ENCODE data around the gene PDGFB.
A peak's percentile ranks its signal among the peaks of the same experiment; 100 is the strongest.

The PDGFB gene

DNA sequence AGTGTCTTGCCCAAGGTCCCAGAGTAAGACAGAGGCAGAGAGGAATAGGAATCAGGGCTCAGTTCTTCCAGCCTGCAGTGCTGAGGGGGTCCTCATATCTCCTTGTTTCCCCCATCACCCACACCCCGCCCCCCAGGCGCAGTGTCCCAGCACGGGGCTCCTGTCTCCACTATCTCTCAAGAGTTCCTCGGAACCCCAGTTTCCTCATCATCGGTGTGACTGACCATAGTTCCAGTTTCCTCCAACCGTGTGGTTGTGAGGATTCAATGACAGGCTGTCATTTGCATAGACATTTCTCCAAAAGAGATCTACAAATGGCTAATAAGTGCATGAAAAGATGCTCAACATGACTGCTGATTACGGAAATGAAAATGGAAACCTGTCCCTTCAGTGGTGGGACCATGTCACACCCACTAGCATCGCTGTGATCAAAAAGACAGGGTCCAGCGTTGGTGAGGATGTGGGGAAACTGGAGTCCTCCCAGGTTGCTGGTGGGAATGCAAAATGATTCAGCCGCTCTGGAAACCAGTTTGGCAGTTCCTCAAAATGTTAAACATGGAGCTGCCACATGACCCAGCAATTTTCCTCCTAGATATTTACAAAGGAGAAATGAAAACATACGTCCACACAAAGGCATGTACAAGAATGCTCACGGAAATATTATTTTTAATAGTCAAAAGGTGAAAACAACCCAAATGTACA, 31.8 kb upstream of the PDGFB start:
- DNase-seq = no peak

DNA sequence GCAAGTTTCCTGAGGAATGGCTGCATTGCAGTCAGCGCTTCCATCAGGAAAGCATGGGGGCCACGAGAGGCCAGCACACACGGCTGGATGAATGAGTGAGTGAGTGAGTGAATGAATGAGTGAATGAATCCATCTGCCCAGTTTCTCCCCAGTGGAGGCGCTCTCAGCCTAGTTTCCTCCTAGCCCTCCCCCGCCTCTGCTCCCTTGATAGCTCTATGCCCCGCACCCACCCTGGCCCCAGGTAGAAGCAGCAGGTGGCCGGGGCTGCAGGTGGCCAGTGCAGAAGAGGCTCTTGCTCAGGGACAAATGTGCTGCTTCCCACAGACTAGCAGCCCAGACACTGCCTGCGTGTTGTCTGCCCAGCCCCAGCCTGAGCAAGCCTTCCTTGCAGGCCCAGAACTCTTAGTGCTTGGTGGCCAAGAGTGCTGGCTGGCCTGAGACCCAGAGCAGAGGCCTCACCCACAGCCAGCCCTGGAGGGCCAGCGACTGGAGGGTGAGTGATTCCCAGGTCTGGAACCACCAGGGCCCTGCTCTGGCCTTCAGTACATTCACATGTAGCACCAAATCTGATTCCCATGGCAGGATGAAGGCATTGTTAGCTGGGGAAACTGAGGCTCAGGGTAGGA, 31.1 kb upstream of the PDGFB start:
- no peak for DNase-seq

DNA sequence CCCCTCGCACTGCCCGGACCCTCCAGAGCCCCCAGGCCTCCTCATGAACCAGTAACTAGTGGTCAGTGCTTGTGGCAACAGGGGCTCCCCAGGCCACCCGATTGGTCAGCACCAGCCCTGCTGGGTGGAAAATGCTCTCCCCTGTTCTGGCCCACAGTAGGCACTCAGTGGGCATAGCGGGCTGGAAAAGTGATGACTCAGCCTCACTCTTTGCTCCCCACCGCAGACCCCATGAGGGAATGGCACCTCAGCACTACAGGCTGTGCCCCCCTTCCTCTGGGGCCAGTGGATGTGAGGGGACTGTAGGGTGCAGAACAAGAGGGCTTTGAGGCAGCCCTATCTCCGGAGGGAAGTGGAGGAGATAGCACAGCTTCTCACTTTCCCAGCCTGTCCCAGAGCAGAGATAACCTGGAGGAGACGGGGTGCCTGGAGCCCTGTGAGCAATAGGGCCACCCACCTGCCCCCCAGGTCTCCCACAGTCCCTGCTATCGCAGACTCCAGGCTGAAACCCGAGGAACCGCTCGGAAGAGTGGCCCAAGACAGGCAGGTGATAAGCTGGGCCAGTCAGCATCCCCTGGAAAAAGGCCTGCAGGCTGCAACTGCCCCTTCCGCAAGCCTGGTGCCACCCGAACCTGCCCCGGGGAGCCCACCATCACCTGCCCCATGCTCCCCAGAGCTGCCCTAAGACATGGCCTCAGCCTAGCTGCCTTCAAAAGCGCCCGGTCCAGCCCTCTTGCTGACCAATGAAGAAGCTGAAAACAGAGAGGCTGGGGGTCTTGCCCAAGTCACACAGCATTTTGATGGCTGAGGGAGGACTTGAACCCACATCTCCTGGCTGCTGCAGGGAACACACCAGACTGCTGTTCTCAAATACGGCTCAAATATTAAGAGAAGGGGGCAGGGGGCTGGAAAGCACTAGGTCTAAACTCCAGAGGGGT, 29.4 kb upstream of the PDGFB start:
- no peak for DNase-seq

DNA sequence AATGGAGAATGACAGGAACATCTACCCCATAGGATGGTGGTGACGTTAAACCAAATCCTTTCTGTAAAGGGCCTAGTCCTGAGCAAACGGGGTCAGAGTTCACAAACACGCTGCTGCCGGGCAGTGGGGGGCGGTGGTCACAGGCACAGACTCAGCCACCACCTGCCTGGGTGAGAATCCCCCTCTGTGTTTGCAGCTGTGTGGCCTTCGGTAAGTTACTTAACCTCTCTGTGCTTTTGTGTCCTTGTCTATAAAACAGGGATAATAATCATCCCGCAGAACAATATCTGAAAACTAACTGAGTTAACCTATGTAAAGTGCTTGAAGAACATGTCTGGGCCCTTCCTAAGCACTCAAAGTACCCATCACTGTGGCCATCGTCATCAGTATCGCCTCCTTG, 26.0 kb upstream of the PDGFB start:
- no peak for DNase-seq

DNA sequence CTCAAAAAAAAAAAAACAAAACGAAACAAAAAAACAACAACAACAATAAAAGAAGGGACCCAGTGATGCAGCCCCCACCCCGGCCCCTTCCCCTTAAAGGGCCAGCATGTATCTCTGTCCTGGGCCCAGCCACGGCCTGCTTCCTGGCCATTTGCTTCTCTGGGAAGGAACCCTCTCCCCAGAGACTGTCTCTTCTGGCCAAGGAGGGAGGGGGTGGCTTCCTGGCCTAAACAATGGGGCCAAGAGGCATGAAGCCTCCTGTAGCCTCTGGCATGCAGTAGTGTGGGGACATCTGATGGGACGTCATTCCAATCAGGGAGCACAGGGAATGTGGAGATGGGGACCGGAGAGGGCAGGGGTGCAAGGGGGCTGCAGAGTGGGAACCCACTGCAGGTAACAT, 25.5 kb upstream of the PDGFB start:
- DNase-seq = no peak

DNA sequence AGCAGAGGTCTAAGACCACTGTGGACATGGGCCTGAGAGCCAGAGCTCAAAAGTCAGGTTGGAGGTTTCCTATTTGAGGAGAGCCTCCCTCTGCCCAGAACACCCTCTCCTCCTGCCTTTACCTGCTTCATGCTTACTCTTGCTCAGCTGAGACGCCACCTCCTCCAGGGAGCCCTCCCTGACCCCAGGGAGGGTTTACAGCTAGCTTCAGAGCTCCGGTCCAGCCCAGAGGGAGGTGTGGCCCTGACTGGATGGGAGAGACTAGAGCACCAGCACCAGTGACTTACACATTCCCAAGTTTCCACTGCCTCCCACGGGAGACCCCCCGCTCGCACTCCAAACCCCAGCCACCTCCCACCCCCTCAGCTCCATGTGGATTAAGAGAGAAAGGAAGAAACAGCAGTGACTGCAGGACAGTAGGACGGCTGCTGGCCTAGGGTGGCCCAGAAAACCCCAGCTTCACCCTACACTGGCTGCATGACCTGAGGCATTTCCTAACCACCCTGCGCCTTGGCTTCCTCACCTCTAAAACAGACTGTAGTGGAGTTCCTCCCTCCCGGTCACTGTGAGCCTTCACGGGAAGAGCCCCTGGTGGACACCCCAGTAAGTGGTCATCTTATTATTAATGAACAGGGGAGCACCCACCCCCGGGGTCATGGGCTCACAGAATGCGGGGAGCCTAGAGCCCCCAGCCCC, 24.5 kb upstream of the PDGFB start:
- no peak for DNase-seq

DNA sequence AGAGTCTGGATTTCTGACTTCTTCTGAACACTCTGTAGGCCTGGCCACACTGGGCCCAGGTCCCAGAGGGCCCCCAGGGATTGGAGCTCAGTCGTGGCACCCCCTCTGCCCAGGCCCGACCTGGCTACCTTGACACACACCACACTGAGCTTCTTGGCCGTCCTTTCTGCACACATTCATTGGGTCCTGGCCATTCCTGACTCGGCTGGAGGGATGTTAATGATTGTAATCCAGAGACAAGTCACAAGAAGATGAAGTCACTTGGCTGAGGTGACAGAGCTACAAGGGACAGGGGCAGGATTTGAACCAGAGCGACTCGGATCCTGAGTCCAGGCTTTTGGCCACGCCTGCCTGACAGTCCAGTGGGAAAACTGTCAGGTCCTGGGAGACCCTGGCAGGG, 23.9 kb upstream of the PDGFB start:
- no peak for DNase-seq

DNA sequence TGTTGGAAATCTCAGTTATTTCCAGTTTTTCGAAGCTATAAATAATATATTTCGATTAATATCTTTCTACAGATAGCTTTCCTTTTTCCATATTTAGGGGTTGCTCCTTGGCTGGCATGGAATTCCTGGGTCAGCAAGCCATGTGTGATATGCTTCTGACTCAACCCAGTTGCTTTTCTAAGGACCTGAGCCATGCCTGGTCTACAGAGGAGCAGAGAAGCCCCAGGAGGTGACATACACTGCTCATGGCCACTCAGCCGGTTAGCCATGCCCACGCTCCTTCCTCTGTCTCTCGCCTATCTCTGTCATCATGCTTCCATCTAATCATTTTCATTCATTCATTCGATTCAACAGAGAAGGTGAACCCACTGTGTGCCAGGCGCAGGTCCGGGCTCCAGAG, 23.2 kb upstream of the PDGFB start:
- DNase-seq = no peak

DNA sequence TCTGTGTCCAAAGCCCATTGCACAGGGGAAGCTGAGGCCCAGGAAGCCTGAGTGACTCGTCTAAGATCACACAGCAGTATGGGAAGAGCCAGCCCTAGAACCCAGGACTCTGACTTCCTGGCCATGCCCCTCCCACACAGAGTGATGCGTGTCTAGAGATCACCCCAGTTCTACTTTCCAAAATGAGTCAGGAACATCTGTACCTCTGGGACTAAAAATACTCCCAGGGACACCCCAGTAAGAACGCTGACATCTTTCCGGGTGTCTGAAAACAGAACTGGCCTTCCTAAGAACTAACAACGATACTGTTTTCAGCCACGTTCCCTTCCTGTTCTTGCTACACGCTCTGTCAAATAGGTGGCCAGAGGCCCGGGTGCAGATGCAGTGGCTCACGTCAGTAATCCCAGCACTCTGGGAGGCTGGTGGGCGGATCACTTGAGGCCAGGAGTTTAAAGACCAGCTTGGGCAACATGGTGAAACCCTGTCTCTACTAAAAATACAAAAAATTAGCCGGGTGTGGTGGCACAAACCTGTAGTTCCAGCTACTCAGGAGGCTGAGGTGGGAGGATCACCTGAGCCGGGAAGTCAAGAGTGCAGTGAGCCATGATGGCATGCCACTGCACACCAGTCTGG, 21.7 kb upstream of the PDGFB start:
- DNase-seq = no peak

DNA sequence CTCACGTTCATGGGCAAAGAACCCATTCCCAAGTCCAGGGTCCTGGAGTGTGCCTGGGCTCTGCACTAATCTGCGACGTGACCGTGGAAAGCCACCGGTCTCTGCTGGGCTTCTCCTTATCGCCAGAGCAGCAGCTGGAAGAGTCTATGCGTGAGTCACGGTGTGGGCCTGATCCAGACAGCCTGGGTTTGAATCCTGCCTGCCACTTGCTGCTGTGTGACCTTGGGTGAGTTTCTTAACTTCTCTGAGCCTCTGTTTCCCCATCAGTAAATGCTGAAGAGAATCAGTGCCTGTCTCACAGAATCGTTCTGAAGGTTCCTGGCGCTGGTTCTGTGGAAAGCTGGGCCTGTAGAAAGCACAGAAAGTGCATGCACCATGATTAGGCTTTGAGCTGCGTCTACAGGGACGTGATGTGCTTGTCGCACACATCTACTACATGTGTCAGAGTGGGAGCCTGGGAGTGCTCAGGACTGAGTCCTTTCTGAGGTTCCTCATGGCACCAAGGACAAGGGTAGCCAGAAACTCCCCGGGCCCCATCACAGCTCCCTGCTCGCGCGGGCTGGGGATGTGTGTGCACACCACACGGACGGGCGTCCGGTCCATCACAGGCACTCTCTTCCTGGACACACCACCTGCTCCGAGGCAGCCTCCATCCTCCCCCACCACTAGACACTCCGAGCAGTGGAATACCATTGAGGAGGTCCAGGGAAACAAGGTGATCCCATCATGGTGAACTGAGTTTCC, 20.5 kb upstream of the PDGFB start:
- no peak for DNase-seq

DNA sequence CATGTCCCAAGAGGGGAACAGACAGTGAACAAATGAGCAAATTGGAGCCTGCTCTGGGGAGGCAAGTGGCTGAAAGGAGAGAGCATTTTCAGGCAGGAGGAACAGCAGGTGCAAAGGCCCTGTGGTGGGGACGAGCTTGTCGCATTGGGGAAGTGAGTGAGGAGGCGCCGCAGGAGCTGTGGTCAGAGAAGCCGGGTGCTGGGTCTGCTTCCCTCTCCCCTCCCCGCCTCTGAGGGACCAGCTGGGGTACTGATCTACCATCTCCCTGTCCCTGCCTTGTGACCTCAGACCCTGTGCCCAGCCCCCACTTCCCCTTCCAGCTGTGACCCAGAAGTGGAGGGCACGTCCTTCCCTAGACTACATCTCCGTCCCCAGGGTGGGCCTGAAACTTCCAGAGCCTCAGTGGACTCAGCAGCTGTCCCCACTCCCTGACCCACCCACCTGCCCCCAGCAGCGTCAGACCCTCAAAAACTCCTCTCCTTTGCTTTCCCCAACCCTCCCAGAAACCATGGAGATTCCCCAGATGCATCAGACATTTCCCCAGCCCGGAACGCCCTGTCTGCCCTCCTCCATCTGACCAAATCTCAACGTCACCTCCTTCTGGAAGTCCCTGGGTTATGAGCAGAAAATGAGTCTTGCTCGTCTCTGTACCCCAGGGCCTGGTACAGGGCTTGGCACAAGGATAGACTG, 19.7 kb upstream of the PDGFB start:
- DNase-seq = no peak

DNA sequence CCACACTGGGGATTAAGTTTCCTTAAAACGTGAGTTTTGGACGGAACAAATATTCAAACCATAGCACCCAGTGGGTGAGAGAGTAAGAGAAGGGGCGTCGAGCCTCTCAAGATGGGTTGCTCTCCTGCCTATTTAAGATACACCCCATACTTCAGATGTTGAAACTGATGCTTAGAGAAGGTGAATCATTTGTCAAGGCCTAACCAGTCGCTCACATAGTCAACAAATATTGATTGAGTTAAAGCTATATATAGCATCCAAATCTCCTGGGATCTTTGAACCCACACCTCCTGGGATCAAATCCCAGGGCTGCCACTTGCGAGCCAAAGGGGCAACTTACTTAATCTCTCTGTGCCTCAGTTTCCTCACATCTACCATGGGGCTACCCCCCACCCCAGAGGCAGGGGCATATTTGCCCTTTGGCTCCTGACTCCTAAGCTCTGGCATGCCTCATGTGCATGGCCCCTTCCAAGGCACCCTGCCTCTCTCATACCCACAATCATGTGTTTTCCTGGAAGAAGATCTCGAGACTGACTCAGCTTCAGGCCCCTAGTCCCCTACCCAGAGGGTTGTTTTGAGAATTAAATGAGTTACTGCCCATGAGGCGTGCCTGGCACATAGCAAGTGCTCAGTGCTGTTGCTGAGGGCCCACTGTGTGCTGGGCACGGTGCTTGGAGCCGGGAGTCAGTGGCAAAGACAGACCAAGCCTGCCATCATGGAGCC, 19.0 kb upstream of the PDGFB start:
- no peak for DNase-seq

DNA sequence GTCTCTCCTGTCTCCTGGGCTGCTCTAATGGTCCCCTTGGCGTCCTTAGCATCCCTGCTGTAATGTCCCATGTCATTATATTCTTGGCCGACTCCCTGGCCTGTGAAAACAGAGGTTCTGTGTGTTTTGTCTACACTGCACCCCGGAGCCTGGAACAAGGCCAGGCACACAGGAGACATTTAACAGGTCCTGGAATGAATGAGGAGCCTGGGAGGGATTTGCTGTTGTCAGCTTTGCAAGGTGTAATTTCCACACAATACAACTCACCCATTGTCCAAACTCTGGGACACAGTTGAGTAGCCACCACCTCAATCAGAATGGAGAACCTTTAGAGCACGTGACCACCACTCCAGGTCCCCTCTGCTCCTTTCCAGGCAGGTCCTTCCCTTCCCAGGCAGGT, 14.9 kb upstream of the PDGFB start:
- no peak for DNase-seq

DNA sequence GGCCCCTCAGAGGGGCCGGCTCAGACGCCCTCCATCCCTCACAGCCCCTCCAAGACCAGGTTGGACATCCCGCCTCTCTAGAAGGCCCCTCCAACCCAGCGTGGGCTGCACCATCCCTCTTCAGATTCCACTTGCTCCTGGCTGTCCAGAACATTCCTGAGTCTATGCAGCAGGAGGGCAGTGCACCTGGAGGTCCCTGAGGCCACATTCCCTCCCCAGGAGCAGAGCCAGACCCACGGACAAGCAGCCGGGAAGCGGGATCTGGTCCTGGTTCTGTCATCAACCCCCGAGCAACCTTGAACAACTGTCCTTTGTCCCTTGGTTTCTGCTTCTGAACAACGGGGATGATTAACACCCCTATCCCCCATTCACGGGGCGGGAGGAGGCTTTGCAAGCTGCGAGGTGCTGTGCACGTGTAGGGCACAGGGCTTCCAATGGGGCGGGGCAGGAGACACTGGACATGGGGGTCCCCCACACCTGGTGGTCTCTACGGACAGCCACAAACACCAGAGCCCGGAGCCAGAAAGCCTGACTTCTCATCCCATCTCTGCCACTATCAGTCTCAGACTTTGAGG, 13.2 kb upstream of the PDGFB start:
- no peak for DNase-seq

DNA sequence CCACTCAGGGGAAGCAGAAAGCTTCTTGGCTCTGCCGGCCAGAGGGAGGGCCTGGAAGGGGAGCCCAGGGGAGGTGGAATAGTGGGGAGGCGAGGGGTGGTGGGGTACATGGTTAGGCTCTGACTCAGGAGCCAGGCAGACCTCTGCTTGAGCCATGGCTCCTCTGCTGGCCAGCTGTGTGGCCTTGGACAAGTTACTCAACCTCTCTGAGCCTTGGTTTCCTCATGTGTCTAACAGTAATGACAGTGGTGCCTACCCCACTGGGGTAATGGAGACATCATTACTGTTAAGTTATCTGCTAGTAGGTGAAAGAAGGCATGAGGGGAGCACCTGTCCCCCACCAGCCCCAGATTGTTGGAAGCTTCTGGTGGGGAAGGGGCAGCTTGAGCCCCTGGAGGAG, 12.2 kb upstream of the PDGFB start:
- no peak for DNase-seq

DNA sequence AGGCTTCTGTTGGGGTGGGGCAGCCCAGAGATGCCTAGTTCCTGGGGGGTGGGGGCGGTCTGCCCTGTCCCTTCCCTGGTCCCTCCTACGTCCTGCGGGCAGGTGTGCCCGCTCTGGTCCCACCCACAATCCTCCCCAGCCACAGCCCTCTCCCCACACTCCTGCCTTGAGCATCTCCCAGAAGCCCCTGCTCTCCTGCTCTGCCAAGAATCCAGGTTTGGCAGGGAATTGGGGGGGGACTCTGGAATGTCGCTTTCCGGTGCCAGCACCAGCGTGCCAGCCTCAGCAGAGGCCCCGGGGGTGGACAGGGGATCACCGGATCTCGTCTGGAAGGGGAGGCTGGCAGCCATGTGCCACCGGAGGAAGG, 11.4 kb upstream of the PDGFB start:
- DNase-seq = no peak

DNA sequence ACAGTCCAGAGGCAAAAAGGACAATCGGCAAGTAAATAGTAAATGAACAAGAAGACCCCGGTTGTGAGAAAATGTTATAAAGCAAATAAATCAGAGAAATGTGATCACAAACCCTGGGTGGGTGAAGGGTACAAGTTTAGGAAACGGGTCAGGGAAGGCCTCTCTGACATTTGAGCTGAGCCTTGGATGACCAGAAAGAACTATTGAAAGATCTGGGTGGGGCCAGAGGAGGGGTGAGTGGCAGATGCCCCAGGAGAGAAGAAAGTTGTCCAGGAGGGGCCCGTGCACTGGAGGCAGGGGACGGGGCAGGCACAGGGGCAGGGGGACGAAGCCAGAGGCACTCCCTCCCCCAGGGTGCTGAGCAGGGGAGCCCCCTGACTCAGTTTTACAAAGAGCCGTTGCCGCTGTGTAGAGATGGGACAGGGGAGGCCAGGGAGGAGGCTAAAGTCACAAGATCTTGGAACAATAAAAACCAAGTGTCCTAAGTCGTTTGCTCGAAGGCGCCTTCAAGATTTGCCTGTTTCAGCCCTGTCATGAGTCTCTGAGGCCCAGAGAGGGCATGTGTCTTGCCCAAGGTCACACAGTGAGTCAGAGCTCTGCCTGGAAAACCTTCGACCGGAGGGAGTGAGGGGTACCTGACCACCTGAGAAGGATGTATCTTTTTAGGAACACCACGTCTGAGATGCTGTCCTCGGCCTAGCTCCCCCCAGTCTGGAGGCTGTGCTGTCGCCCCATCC, 10.8 kb upstream of the PDGFB start:
- DNase-seq = no peak

DNA sequence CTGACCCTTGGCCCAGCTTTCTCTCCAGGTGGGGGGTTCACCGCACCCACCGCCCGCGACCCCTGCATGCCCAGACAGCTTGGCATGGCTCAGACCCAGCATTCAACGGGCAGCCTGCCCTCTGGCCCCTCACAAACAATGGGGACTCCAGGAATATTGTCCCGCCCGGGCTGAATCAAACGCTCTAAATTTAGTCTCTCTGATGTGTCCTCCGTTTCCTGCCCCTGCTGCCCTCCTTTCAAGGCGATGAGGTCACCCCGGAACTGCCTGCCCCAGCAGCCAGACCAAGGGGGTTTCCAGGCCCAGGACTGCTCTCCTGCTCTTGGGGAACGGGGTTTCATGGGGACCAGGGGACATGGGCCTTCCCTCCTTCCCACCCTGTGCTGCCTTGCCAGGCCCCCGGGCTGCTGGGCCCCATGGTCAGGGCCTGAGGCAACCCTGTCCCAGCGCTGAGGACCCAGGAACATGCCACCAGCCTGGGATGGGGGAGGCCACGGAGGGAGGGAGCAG, 10.1 kb upstream of the PDGFB start:
- peak; percentile 34 for DNase-seq

DNA sequence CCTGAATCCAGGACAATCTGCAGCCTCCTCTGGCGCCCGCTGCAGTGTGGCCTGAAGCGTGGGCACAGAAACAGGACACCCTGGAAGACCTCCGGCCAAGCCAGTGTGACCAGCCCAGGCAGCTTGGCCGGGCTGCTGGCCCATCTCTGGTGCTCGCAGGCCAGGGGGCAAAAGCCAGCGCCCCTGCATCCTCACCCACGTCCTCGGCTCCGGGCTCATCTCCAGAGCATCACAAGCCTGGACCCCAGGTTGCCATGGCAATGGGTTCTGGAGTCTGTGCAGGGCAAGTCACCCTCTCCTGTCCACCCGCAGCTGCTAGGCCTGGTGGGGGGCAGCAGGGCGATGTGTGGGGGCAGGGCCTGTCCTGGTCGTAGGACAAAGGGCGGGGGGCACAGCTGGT, 9.3 kb upstream of the PDGFB start:
- no peak for DNase-seq
